CD4-positive, alpha-beta T cell treated with Interleukin-17A for 4 hours (primary cell): ENCODE data around the gene ATXN1.
"Not testable (repeated sequence)": the region's sequence is repeated elsewhere in the genome, so short reads cannot be mapped to it uniquely, and the experiment has no call there.

Source experiments
- DNase-seq: peaks from one replicate; pipeline ENCODE4 v3.0.0-alpha.2; 2020; ENCODE audit warnings: mixed read lengths

ATXN1 gene

GRCh38 chr6:16718356-16718755, 42.9 kb downstream of the ATXN1 start:
- DNase-seq, result no peak

- no peak for DNase-seq
Measured at GRCh38 chr6:16717275-16717942, 43.9 kb downstream of the ATXN1 start.

GRCh38 chr6:16716321-16716858, 44.9 kb downstream of the ATXN1 start:
- DNase-seq, result no peak

- DNase-seq, result no peak
Measured at GRCh38 chr6:16713597-16713996, 47.7 kb downstream of the ATXN1 start.

GRCh38 chr6:16712931-16713484, 48.3 kb downstream of the ATXN1 start:
- no peak for DNase-seq

- DNase-seq, result peak; percentile 48
Measured at GRCh38 chr6:16712255-16712930, 48.9 kb downstream of the ATXN1 start.

GRCh38 chr6:16711546-16712254, 49.6 kb downstream of the ATXN1 start:
- DNase-seq, result peak; percentile 58

GRCh38 chr6:16706911-16707783, 54.1 kb downstream of the ATXN1 start:
- DNase-seq, result no peak

- not testable (repeated sequence) for DNase-seq
Measured at GRCh38 chr6:16706491-16706890, 54.8 kb downstream of the ATXN1 start.

- no peak for DNase-seq
Measured at GRCh38 chr6:16706029-16706428, 55.2 kb downstream of the ATXN1 start.

GRCh38 chr6:16705081-16705993, 55.9 kb downstream of the ATXN1 start:
- DNase-seq, result no peak

GRCh38 chr6:16704401-16705045, 56.7 kb downstream of the ATXN1 start:
- DNase-seq, result peak; percentile 63

- not testable (repeated sequence) for DNase-seq
Measured at GRCh38 chr6:16702627-16703378, 58.5 kb downstream of the ATXN1 start.

GRCh38 chr6:16700916-16701234, 60.4 kb downstream of the ATXN1 start:
- DNase-seq, result no peak

GRCh38 chr6:16700202-16700915, 60.9 kb downstream of the ATXN1 start:
- peak; percentile 42 for DNase-seq

- peak; percentile 41 for DNase-seq
Measured at GRCh38 chr6:16698997-16699868, 62.0 kb downstream of the ATXN1 start.

- DNase-seq, result no peak
Measured at GRCh38 chr6:16698162-16698533, 63.1 kb downstream of the ATXN1 start.

GRCh38 chr6:16697437-16698161, 63.7 kb downstream of the ATXN1 start:
- no peak for DNase-seq
